Stimulated activated CD8-positive, alpha-beta memory T cell treated with anti-CD3 and anti-CD28 coated beads, Interleukin-12 subunit alpha, Interleukin-12 subunit beta, amount 100 ng/mL, for 24 hours (primary cell): ENCODE data around the gene ASTL.
"Not testable (repeated sequence)": the region's sequence is repeated elsewhere in the genome, so short reads cannot be mapped to it uniquely, and the experiment has no call there.

Experiments used
- DNase-seq: peaks from one replicate; pipeline ENCODE4 v3.0.0-alpha.2; 2020; ENCODE audit errors: extremely low read depth

The ASTL gene

GRCh38 chr2:96138179-96139145 lies at the start of gene ASTL:
Gene ASTL (minus strand): TSS chr2:96138502. CDS start chr2:96138436, 66 bp downstream.
- DNase-seq: no peak

- DNase-seq: no peak
Measured at GRCh38 chr2:96186562-96186961, 48.3 kb upstream of the ASTL start.

DNA sequence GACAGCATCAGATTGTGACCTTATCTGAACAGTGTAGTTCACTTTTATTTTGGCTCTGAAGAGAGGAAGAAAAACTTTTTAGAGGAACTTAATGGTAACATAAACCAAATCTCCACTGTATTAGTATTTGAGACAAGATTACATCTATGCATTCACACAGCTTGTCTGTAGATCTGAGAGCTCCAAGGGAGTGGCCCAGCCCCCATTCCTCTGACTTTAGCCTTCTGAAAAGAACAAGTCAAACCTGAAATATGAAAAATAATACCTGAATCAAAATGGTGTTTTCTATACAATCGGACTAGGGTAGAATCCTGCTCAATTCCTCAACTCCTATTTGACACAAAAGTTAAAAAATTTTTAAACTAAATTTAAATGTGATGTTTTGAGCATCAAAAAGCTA lies 47.2 kb upstream of the ASTL start:
- no peak for DNase-seq

- DNase-seq: no peak
Measured at GRCh38 chr2:96184989-96185388, 46.7 kb upstream of the ASTL start.

DNA sequence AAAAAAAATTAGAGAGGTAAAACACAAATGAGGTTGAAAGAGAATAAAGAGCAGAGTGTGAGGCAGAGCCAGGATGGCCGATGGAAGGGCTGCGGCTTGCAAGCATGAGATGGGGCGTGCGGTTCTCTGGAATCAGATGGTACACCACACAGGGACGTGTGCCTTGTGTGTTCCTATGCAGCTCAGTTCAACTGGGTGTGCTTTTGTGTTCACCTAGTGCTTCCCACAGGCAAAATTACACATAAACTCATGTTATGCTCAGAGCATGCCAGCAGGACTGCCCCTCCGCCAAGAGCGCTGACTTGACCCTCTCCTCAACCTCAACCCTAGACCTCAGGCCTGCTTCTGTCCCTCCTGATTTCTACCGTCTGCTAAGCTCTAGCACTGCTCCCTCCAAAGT lies 45.9 kb upstream of the ASTL start:
- DNase-seq: no peak

- DNase-seq: no peak
Measured at GRCh38 chr2:96181529-96181928, 43.2 kb upstream of the ASTL start.

- DNase-seq: no peak
Measured at GRCh38 chr2:96180521-96180920, 42.2 kb upstream of the ASTL start.

DNA sequence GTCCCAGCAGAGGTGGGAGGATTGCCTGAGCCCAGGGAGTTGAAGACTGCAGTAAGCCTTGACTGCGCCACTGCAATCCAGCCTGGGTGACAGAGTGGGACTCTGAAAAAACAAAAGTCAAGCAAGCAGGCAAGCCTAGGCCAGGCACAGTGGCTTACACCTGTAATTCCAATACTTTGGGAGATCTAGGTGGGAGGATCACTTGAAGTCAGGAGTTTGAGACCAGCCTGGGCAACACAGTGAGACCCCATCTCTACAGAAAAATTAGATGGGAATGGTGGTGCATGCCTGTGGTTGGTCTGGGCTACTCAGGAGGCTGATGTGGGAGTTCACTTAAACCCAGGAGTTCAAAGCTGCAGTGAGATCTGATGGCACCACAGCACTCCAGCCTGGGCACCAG lies 41.7 kb upstream of the ASTL start:
- no peak for DNase-seq

GRCh38 chr2:96176661-96177060 lies 38.4 kb upstream of the ASTL start:
- no peak for DNase-seq

DNA sequence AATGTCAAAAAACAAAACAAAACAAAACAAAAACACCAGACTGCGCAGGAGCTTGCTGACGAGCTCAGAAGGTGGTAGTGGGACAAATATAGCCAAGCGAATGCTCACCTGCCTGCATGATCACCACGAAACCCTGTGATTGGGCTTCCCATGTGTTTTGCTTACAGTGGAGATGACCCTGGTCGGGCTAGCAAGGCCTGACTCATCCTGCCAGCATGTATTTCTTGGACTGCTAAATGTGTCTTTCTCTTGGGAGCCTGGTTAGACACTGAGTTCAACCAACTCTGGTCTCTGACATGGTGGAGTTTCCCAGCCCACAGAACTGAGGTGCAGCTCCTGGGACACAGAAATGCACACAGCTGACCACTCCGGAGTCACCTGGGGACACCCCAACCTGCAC lies 37.6 kb upstream of the ASTL start:
- DNase-seq: no peak

DNA sequence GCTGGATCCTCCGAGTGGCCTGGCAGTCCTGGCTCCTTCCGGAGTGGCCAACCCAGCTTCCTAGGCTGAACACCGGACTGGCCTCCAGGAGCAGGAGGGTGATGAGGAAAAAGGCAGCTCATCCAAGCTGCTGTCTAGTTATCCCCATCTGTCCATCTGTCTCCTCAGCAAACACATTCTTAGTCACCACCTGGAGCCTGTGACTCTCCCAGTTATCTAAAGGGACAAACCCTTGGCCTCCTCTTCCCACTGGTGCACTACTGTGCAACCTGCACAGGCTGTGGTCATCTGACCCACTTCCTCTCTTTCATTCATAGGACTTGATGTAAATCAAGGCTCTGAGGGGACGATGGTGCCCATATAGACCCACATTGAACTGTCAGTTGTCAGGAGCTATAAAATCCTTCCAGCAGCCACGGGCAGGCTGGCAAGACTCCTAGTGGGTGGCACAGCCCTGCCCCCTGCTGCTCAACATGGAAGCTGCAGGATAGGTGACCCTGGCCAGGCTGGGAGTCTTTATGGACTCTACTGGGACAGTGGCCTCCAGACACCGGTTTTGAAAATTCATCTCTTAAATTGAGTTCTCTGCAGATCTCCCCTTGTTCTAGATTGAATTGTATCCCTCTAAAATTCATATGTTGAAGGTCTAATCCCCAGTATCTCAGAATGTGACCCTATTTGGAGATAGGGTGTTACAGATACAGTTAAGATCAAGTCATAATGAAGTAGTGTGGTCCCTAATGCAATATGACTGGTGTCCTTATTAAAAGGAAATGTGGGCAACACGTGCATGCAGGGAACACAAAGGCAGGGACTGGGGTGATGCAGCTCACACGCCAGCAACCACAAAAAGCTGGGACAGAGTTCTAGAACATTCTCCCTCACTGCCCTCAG lies 36.2 kb upstream of the ASTL start:
- peak; percentile 54 for DNase-seq

GRCh38 chr2:96171831-96172230 lies 33.5 kb upstream of the ASTL start:
- no peak for DNase-seq

- no peak for DNase-seq
Measured at GRCh38 chr2:96170626-96171025, 32.3 kb upstream of the ASTL start.

DNA sequence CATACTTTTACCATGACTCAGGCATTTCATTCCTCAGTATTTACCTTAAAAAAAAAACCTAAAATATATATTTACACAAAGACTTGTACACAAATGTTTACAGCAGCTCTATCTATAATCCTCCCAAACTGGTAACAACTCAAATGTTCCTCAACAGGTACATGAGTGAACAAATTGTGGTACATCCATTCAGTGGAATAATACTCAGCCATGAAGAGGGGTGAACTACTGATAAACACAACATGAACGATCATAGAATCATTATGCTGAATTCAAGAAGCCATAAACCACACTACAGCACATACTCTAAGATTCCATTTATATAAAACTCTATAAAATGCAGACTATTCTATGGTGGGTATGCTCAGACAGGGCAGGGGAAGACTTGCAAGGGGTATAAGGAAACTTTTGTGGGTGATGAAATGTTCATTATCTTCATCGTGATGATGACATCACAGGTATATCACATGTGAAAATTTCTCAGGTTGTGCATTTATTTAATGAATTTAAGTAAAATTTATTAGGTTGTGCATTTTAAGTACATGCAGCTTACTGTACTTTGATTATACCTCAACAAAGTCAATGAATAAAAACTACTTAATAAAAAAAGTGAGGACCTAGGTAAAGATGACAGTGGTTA lies 31.7 kb upstream of the ASTL start:
- no peak for DNase-seq

DNA sequence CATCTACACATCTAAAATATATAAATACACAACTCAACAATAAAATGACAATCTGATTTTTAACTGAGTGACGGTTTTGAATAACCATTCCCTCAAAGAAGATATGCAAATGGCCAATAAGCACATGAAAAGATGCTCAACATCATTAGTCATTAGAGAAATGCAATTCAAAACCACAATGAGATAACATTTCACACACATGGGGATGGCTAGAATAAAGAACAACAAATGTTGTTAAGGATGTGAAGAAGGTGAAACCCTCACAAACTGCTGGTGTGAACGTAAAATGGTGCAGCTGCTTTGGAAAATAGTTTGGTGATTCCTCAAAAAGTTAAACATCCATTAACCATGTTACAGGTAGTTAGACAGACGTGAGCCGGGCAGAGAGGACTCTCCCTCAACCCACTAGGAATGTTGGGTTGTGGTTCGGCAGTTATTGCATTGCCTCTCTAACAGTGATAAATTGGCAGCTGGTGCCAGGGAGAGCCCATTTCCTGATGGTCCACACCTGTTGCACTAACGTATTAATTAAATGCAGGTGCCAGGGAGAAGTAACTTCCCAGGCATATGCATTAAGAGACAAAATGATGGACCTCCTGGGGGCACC lies 29.2 kb upstream of the ASTL start:
- no peak for DNase-seq

DNA sequence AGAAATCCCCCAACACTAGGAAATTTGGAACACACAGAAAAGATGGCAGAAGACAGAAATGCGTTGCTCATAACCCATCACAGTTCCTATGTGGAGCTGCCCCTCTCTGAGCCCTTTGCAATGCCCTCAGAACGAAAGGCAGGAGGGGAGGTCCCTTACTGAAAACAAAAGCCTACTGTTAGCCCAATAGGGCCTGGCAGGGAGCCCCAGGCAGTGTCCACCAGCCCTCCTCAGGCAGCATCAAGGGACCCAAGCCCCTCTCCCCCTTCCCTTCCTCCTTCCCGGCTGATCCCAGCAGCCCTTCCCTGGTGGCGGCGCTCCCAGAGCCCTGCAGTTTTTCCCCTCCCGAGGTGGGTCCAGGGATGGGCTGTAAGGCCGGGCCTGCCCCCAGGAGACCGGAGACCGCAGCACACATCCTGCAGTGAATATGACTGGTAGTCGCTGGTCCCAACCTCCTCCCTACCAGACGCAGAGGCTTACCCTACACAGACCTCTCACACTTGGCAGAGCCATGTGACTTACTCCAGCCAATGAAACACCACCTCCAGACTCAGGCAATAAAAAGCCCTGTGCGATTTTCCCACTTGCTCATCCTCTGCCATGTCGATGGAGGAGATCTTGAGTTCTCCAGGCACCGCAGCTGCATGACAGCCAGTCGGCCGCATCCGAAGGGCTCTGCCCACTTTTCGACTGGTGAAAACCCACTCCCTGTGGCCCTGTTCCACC lies 26.3 kb upstream of the ASTL start:
- no peak for DNase-seq

DNA sequence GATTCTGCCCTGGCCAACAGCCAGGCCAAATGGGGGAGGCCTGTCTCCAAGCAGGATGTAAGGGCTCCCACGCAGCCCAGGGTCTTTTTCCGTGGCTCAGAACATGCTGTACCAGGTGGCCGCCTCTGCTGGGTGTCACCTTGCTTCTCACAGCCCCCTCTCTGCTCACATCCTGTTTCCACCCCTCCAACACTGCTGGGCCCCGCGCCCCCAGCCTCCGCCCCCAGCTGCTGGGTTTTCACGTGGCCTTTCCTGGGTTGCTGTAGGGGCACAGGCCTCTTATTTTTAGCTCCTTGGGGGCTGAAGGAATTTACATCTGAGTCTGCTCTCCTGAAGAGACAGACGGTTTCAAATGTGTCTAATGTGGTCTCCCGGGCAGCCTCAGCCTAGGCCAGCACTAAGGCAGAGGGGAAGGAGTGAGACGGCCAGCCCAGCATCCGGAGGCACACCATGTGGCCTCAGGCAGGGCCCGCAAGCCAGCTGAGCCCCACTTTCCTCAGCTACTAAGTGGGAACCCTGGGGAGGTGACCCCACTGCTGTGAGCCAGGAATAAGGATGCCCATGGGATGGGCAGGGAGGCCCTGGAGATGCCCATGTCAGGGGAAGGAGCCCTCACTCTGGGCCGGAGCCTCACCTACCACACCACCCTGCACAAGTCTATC lies 25.6 kb upstream of the ASTL start:
- DNase-seq: no peak

GRCh38 chr2:96163415-96163767 lies 25.1 kb upstream of the ASTL start:
- DNase-seq: no peak

DNA sequence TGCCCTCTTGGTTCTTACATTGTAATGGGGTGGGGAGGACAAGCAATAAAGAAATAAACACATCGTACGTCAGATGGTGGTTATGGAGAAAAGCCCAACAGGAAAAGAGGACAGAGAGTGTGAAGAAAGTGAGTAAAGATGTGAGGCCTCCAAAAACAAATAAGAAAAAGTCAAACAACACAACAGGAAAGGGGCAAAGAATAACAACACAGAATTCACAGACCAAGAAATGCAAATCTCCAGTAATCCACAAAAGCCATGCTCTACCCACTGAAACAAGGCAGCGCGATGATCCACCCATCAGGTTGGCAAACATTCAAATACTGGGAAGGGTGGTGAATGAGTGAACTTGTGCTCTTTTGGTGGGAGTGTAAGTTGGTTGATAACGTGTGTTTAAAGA lies 23.6 kb upstream of the ASTL start:
- DNase-seq: no peak

DNA sequence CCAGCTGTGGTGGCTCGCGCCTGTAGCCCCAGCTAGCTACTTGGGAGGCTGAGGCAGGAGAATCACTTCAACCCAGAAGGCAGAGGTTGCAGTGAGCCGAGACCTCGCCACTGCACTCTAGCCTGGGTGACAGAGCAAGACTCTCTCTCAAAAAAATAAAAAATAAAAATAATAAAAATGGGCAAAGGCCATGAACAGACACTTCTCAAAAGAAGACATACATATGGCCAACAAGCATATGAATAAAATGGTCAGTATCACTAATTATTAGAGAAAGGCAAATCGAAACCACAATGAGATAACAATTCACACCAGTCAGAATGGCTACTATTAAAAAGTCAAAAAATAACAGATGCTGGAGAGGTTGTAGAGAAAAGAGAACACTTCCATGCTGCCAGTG lies 22.1 kb upstream of the ASTL start:
- DNase-seq: not testable (repeated sequence)
